NCI-H2081 (cell line): ENCODE results near the gene RUNX1.

Experiments used
- DNase-seq, 2 experiments: peaks; one replicate each; lab custom pipeline; 2025; lab: John Stamatoyannopoulos, UW

Gene RUNX1

DNA sequence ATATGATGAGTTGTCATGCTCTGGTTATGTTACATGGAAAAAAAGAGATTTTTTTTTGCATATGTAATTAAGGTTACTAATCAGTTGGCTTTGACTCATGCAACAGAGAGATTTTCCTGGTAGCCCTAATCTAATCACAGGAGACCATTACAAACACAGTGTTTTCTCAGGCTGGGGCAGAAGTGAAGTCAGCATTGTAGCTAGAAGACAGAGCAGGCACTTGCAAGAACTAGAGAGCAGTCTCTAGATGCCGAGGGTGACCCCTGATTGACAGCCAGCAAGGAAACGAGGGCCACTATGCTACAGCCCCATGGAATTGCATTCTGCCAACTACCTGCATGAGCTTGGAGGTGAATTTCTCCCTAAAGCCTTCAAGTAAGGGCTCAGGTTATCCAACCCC is 151.3 kb downstream of the RUNX1 start:
- no peak for DNase-seq

DNA sequence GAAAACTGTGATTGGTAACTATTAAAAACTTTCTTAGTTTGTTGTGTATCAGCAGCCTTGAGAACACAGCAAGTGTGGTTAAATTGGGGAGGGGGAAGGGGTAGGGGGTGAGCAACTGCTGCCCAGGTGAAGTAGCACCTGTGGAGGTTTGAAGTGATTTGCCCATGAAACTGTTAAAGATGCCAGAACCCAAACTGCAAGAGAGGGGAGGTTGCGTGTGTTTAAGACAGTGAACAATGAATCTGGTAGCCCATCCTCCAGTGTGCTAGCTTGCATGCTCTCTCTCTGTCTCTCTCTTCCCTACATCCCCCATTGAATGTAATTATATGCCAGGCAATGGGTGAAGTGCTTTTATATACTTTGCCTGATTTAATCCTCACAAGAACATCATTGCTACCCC is 154.7 kb downstream of the RUNX1 start:
- DNase-seq = no peak

DNA sequence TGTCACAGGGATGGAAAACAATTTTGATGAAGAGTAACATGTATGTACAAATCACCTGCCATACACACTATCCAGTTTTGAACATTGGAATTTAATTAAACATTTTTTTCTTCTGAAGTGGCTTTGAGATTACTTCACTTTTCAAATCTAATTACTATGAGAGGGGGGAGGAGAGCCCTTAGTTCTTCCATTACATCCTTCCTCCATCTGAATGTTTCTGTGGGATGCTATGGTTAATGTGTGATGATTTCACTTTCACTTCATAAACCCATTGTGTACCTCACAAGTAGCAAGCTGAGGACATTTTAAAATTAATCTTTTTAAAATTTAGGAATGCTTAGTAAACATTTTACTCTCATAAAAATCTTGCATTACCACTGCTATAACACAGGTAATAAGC is 156.9 kb downstream of the RUNX1 start:
- DNase-seq = no peak

DNA sequence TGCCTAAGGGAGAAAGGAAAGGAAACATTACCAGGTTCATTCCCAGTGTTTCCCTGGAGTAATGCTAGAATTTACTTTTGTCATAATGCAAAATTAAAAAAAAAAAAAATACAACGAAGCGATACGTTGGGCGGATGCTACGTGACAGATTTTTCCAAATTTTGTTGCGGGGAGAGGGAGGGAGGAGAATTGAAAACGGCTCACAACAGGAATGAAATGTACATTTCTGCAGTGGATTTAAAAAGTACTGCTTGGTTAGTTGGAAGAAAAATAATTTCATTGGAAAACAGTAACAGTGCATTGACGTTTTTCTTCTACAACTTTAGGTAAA is 157.5 kb downstream of the RUNX1 start:
- DNase-seq = no peak

DNA sequence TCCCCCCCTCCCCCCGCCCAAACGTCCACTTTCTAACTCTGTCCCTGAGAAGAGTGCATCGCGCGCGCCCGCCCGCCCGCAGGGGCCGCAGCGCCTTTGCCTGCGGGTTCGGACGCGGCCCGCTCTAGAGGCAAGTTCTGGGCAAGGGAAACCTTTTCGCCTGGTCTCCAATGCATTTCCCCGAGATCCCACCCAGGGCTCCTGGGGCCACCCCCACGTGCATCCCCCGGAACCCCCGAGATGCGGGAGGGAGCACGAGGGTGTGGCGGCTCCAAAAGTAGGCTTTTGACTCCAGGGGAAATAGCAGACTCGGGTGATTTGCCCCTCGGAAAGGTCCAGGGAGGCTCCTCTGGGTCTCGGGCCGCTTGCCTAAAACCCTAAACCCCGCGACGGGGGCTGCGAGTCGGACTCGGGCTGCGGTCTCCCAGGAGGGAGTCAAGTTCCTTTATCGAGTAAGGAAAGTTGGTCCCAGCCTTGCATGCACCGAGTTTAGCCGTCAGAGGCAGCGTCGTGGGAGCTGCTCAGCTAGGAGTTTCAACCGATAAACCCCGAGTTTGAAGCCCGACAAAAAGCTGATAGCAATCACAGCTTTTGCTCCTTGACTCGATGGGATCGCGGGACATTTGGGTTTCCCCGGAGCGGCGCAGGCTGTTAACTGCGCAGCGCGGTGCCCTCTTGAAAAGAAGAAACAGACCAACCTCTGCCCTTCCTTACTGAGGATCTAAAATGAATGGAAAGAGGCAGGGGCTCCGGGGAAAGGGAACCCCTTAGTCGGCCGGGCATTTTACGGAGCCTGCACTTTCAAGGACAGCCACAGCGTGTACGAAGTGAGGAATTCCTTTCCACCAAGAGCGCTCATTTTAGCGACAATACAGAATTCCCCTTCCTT is 158.1 kb downstream of the RUNX1 start:
- no peak for DNase-seq

DNA sequence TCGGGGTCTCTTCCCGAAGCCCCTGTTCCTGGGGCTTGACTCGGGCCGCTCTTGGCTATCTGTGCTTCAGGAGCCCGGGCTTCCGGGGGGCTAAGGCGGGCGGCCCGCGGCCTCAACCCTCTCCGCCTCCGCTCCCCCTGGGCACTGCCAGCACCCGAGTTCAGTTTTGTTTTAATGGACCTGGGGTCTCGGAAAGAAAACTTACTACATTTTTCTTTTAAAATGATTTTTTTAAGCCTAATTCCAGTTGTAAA is 158.7 kb downstream of the RUNX1 start:
- DNase-seq = no peak

DNA sequence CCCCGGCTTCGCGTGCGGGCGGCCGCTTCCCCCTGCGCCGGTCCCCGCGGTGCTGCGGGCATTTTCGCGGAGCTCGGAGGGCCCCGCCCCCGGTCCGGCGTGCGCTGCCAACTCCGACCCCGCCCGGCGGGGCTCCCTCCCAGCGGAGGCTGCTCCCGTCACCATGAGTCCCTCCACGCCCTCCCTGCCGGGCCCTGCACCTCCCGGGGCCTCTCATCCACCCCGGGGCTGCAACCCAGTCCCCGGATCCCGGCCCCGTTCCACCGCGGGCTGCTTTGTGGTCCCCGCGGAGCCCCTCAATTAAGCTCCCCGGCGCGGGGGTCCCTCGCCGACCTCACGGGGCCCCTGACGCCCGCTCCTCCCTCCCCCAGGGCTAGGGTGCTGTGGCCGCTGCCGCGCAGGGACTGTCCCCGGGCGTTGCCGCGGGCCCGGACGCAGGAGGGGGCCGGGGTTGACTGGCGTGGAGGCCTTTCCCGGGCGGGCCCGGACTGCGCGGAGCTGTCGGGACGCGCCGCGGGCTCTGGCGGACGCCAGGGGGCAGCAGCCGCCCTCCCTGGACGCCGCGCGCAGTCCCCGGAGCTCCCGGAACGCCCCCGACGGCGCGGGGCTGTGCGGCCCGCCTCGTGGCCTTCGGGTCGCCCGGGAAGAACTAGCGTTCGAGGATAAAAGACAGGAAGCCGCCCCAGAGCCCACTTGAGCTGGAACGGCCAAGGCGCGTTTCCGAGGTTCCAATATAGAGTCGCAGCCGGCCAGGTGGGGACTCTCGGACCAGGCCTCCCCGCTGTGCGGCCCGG is 159.2 kb downstream of the RUNX1 start:
- peak; percentile 53 to 54 for DNase-seq

DNA sequence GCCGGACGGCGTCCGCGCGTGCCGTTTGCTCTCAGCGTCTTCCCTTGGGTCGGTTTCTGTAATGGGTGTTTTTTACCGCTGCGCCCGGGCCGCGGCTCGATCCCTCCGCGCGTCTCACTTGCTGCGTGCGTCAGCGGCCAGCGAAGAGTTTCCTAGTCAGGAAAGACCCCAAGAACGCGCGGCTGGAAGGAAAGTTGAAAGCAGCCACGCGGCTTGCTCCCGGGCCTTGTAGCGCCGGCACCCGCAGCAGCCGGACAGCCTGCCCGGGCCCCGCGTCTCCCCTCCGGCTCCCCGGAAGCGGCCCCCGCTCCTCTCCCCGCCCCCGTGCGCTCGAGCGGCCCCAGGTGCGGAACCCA is 159.8 kb downstream of the RUNX1 start:
- DNase-seq = peak; percentile 28 to 49

DNA sequence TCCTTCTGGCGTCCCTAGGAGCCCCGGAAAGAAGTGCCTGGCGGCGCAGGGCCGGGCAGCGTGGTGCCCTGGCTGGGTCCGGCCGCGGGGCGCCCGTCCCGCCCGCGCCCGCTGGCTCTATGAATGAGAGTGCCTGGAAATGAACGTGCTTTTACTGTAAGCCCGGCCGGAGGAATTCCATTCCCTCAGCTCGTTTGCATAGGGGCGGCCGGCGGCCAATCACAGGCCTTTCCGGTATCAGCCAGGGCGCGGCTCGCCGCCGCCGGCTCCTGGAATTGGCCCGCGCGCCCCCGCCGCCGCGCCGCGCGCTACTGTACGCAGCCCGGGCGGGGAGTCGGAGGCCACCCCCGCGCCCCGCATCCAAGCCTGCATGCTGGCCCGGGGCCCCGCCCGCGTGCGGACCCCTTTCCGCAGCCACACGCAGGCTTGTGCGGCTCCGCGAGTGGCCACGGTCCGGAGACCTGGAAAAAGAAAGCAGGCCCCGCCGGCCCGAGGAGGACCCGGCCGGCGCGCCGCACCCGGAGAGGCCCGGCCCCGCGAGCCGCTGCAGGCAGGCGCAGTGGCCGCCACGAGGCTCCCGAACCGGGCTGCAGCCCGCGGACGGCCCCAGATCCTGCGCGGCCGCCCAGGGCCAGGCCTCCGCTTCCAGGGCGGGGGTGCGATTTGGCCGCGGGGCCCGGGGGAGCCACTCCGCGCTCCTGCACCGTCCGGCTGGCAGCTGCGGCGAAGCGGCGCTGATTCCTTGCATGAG is 160.4 kb downstream of the RUNX1 start:
- peak; percentile 70 to 82 for DNase-seq

DNA sequence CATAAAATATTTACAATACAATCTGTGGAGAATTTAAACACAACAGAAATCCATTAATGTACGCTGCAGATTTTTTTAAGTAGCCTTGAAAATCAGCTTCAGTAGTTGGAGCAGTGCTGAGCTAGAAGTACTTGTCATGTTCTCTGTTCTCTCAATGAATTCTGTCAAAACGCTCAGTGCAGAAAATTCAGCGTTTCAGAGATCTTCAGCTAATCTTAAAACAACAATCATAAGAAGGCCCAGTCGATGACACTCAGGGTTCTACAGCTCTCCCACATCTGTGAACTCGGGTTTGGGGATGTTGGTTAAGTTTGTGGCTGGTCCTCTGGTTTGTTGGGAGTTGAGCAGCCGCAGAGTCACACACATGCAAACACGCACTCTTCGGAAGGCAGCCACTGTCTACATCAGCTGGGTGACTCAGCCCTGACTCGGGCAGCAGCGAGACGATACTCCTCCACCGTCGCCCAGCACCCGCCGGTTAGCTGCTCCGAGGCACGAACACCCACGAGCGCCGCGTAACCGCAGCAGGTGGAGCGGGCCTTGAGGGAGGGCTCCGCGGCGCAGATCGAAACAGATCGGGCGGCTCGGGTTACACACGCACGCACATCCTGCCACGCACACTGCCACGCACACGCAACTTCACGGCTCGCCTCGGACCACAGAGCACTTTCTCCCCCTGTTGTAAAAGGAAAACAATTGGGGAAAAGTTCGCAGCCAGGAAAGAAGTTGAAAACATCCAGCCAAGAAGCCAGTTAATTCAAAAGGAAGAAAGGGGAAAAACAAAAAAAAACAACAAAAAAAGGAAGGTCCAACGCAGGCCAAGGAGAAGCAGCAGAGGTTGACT is 161.2 kb downstream of the RUNX1 start:
- no peak for DNase-seq

DNA sequence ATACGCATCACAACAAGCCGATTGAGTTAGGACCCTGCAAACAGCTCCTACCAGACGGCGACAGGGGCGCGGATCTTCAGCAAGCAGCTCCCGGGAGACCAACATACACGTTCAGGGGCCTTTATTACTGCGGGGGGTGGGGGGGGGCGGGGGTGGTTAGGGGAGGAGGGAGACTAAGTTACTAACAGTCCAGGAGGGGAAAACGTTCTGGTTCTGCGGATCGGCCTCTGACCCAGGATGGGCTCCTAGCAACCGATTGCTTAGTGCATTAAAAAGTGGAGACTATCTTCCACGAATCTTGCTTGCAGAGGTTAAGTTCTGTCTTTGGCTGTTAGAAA is 162.0 kb downstream of the RUNX1 start:
- no peak for DNase-seq

DNA sequence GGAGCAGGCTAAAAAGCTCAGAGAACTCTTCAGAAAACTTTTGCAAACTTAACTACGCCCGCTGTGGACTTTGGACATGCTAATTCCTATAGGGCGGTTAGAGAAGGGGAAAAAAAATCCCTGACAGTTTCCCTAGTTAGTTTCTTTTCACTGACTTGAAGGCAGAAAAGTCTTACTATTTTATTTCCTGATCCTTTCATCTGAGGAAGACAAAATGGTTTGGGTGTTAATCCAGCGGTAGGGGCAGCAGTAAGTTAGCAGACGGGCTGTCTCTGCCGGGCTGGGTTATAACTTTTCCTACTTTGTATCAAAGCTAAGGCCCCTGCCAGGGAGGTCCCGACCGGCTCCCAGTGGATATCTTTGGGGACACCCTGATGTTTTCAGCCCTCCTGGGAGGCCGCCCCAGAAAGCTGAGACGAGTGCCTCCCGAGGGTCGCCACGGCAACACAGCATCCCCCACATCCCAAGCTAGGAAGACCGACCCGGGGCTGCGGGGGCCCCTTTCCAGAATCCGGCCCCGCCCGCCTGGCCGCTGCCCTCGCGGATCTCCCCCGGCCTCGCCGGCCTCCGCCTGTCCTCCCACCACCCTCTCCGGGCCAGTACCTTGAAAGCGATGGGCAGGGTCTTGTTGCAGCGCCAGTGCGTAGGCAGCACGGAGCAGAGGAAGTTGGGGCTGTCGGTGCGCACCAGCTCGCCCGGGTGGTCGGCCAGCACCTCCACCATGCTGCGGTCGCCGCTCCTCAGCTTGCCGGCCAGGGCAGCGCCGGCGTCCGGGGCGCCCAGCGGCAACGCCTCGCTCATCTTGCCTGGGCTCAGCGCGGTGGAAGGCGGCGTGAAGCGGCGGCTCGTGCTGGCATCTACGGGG is 162.6 kb downstream of the RUNX1 start:
- no peak for DNase-seq

DNA sequence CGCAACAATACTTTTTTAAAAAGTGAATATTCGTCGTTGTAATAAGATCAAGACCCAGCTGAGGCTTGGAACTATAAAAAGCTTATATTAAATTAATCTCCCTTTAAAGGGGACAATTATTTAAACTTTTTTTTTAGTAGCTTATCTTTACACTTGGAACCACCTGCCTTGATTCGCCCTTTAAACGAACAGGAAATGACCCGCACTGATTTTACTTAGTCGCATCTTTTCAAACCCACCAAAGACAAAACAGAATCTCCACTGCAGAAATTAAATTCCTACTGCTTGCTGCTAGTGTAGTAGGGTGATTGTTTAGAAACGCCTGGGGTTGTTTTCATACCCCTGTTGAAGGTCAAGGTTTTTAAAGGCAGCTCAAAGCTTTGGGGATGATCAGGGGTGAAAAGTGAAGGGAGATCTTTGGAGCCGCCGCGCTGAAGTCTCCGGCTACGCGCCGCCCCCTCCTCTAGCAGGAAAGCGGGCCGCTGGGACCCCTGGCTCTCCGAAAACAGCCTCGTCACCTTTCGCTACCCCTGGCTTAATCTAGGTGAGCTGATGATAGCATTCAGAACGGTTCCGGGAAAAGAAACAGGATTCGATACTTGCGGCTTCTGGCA is 163.4 kb downstream of the RUNX1 start:
- no peak for DNase-seq

DNA sequence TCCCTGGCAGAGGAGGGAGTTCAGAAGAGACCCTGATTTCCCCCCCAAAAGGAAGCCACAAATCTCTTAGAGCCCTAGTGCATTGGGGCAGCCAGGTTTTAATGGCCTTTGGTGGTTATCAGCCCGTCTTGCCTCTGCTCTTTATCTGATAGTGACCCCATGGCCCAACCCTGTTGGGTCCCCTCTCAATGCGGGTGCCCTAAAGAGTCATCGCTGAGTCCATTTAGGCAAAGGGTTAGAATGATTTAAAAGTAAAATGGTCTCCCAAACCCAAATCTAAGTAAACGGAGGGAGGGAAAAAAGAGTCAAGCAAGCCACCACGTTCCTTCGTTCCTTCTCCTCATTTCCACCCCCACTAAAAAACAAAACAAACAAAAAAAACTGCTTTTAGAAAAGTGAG is 164.0 kb downstream of the RUNX1 start:
- DNase-seq = no peak

DNA sequence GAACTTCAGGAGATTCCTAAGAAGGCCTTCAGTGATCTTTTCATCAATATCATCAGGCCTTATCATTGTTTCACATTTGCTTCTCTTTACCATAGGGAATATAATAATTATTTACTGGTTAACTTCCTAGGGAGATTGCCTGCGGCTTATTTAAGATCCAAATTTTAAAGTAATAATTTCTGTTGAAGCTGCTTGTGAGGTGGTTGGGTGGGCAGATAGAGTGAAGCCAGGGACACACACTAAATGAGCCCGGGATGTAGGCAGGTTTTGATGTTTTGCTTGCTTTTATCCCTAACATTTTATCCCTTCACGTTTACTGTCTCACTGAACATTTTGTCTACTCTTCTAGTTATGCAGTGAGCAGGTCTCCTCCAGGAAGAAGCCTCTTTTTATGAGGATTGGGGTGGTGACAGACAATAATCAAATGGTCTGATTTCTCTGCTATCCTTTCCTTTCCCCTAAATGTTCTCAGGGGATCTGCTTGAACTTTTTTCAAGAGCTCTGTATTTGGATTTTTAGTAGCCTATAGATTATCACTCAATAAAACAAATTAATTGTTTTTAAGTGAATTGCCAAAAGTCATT is 164.7 kb downstream of the RUNX1 start:
- DNase-seq = no peak

DNA sequence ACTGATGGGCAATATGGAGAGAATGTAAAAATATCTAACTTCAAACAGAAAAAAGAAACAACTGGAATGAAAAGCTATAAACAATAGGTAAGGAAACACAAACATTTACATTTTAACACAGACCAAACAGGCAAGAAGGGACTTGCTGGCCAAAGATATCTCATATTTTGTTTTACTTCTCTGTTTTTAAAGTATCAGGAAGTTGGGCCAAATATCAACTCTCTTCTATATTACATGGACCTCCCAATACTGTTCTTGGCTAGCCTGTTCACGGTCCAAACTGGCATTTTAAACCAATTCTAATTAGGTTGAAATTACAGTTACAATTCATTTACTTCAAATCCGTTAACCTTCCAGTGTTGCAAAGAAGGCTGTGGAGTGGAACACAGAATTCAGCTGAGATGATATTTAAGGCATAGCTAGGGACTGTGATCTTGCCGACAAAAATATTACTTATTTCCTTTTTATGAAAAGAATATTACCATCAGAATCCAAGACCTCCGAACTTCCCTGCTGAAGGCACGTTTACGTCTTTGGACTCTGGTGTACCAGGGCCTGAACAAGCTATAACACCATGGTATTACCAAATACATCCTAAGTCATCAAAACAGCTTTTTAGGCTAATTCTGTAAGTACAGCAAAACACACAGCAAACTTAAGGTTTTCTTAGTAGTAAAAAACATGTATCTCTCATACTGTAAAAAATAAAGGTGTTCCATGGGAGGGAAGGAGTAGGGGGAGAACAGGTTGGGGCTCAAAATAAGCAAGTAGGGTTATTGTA is 165.4 kb downstream of the RUNX1 start:
- no peak for DNase-seq

DNA sequence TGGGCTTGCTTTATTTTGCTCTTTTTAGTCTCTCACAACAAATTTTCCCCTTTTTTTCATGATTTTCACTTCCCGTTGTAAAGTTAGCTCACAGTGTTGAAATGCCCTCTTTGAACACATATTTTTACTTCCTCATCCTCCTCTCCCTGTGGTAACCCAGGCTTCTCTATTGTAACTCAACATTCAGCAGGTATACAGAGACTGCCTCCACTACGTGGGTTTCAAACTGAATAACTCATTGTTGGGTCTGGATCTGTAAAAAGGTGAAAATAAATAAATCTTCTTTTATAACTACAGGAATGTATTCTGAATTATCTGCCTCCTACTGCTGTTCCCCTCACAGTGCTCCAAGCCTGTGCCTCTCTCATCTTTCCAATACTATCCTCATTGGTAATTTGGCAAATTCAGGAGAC is 166.4 kb downstream of the RUNX1 start:
- no peak for DNase-seq

DNA sequence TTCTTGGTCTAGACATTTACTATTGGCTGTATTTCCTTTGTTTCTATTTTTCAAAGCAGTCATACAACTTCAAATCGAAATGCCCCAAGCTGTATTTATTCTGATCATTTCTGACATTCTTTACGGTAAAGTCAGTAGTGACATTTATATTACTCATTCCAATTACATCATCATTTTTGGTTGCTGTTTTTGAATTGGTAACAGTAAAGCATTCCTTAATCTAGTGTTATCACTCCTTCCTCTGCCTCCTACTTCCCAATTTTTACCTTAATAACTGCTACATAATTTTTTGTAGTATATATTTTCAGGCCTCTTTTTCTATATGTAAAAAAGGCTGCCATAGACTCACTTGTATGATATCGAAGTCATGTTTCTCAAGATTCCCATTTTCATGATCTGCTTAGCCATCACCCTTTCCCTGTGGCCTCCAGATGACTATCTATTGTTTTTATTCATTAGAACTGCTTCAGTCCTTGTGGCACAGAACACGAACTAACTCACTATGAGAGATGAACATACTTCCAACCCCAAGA is 167.2 kb downstream of the RUNX1 start:
- DNase-seq = no peak

DNA sequence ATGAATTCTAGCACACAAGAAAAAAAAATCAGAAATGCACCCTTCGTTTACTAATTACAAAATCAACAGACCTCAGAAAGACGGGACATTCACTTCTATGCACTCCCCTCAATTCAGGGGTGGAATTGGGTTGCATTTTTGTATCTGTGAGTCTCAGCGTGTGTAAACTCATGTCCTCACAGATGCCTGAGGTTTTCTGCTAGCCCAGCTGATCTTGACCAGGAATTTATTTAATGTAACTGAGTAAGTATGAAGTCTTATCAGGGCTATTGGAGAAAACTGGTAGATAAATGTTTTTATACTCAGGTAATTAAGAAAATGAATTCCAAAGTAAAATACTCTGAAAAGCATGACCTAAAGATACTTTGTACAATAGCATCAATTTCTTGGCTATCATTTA is 167.7 kb downstream of the RUNX1 start:
- no peak for DNase-seq
